Activated T-cell treated with anti-CD3 and anti-CD28 coated beads for 4 hours (primary cell): ENCODE data around the gene ZNF608.

Experiments used
- DNase-seq: peaks from one replicate; pipeline ENCODE4 v3.0.0-alpha.2; 2020

ZNF608 gene

GRCh38 chr5:124745928-124746915 lies at the start of gene ZNF608:
Gene ZNF608 (minus strand): TSS chr5:124746639. CDS start chr5:124744989, 1,650 bp downstream.
- DNase-seq, result no peak

GRCh38 chr5:124795829-124796228 lies 49.4 kb upstream of the ZNF608 start:
- DNase-seq, result no peak

GRCh38 chr5:124790895-124791732 lies 44.7 kb upstream of the ZNF608 start:
- no peak for DNase-seq

GRCh38 chr5:124790301-124790894 lies 44.0 kb upstream of the ZNF608 start:
- DNase-seq, result no peak

- DNase-seq, result no peak
These were observed 42.7 kb upstream of the ZNF608 start for GRCh38 chr5:124789104-124789605.

- no peak for DNase-seq
These were observed 37.4 kb upstream of the ZNF608 start for GRCh38 chr5:124783794-124784193.

GRCh38 chr5:124783285-124783684 lies 36.8 kb upstream of the ZNF608 start:
- no peak for DNase-seq

- DNase-seq, result no peak
These were observed 35.8 kb upstream of the ZNF608 start for GRCh38 chr5:124782262-124782661.

- no peak for DNase-seq
These were observed 33.6 kb upstream of the ZNF608 start for GRCh38 chr5:124780011-124780410.

- no peak for DNase-seq
These were observed 27.2 kb upstream of the ZNF608 start for GRCh38 chr5:124773315-124774311.

GRCh38 chr5:124772457-124773200 lies 26.2 kb upstream of the ZNF608 start:
- DNase-seq, result no peak

GRCh38 chr5:124771761-124772160 lies 25.3 kb upstream of the ZNF608 start:
- no peak for DNase-seq

GRCh38 chr5:124764992-124765611 lies 18.7 kb upstream of the ZNF608 start:
- DNase-seq, result no peak

- DNase-seq, result no peak
These were observed 18.1 kb upstream of the ZNF608 start for GRCh38 chr5:124764585-124764984.

GRCh38 chr5:124761010-124761409 lies 14.6 kb upstream of the ZNF608 start:
- no peak for DNase-seq

GRCh38 chr5:124760608-124761007 lies 14.2 kb upstream of the ZNF608 start:
- DNase-seq, result no peak

GRCh38 chr5:124755565-124755964 lies 9.1 kb upstream of the ZNF608 start:
- DNase-seq, result no peak

GRCh38 chr5:124755041-124755440 lies 8.6 kb upstream of the ZNF608 start:
- no peak for DNase-seq

- DNase-seq, result no peak
These were observed 7.9 kb upstream of the ZNF608 start for GRCh38 chr5:124754206-124754927.
